Activated CD4-positive, alpha-beta T cell treated with anti-CD3 and anti-CD28 coated beads for 1 hour (primary cell): ENCODE data around the gene CPN2.

Experiments
- DNase-seq: peaks from one replicate; pipeline ENCODE4 v3.0.0-alpha.2; 2020

Gene CPN2

GRCh38 chr3:194380326-194380725 is 29.2 kb upstream of the CPN2 start:
- DNase-seq, result no peak

- DNase-seq, result no peak
Measured at GRCh38 chr3:194379651-194380050, 28.5 kb upstream of the CPN2 start.

GRCh38 chr3:194379231-194379630 is 28.1 kb upstream of the CPN2 start:
- DNase-seq, result no peak

- no peak for DNase-seq
Measured at GRCh38 chr3:194377708-194378107, 26.6 kb upstream of the CPN2 start.

- DNase-seq, result no peak
Measured at GRCh38 chr3:194376241-194376560, 25.1 kb upstream of the CPN2 start.

GRCh38 chr3:194375473-194376240 is 24.5 kb upstream of the CPN2 start:
- DNase-seq, result no peak

GRCh38 chr3:194374935-194375334 is 23.8 kb upstream of the CPN2 start:
- no peak for DNase-seq

GRCh38 chr3:194373899-194374298 is 22.8 kb upstream of the CPN2 start:
- DNase-seq, result no peak

- no peak for DNase-seq
Measured at GRCh38 chr3:194373028-194373427, 21.9 kb upstream of the CPN2 start.

- no peak for DNase-seq
Measured at GRCh38 chr3:194370753-194371152, 19.6 kb upstream of the CPN2 start.

GRCh38 chr3:194369522-194370279 is 18.6 kb upstream of the CPN2 start, which contains the start of gene LRRC15:
LRRC15 (minus strand) TSS chr3:194369743; CDS start chr3:194361043, 8,700 bp downstream.
- no peak for DNase-seq

- DNase-seq, result no peak
Measured at GRCh38 chr3:194368918-194369317, 17.8 kb upstream of the CPN2 start.

GRCh38 chr3:194367992-194368841 is 17.1 kb upstream of the CPN2 start:
- no peak for DNase-seq

GRCh38 chr3:194365978-194366490 is 14.9 kb upstream of the CPN2 start:
- DNase-seq, result no peak

GRCh38 chr3:194365526-194365925 is 14.4 kb upstream of the CPN2 start:
- DNase-seq, result no peak

- no peak for DNase-seq
Measured at GRCh38 chr3:194364652-194365434, 13.7 kb upstream of the CPN2 start.

- DNase-seq, result no peak
Measured at GRCh38 chr3:194364314-194364651, 13.2 kb upstream of the CPN2 start.

GRCh38 chr3:194360568-194360967 is 9.4 kb upstream of the CPN2 start:
- no peak for DNase-seq

- no peak for DNase-seq
Measured at GRCh38 chr3:194357681-194358080, 6.6 kb upstream of the CPN2 start.

- DNase-seq, result no peak
Measured at GRCh38 chr3:194355379-194355778, 4.3 kb upstream of the CPN2 start.

- no peak for DNase-seq
Measured at GRCh38 chr3:194354315-194354714, 3.2 kb upstream of the CPN2 start.

GRCh38 chr3:194352667-194353246 is 1.6 kb upstream of the CPN2 start:
- DNase-seq, result no peak
